OCI-LY7 (cell line): ENCODE data around the gene SH2D1B.

Experiments
- CTCF ChIP-seq: fragments of 200-600 bp; sonication (generic); conservative IDR thresholded peaks from 2 replicates; pipeline ENCODE4 v1.5.1; 2014; ENCODE audit warnings: mild to moderate bottlenecking, antibody characterized with exemption, low read length, moderate library complexity, mixed read lengths
- EZH2phosphoT487 ChIP-seq: fragments of 200-600 bp; sonication (generic); IDR thresholded peaks from 2 replicates; pipeline ENCODE4 v1.6.1; 2018; ENCODE audit warnings: low read depth, borderline replicate concordance, mild to moderate bottlenecking, mixed run types, antibody characterized with exemption, low read length, moderate library complexity, mixed read lengths

- no peak for TF ChIP-seq CTCF
- no peak for TF ChIP-seq EZH2phosphoT487
Observed at GRCh38 chr1:162404550-162405160, 7.3 kb downstream of the SH2D1B start.
